HG02973 (cell line): Measurements from ENCODE around the gene ATOSA.

Experiments
- ATAC-seq: cut with Tn5 transposase; IDR thresholded peaks from one replicate; pipeline ENCODE4 v1.9.1; 2021; ENCODE audit warnings: moderate library complexity; ENCODE audit not compliant: unreplicated experiment

ATOSA gene

GRCh38 chr15:52652286-52652685 lies 26.9 kb downstream of the ATOSA start:
- ATAC-seq, result no peak

- ATAC-seq, result peak; percentile 77
These were observed 27.3 kb downstream of the ATOSA start for GRCh38 chr15:52651868-52652267.

GRCh38 chr15:52651114-52651513 lies 28.1 kb downstream of the ATOSA start:
- ATAC-seq, result no peak

- ATAC-seq, result no peak
These were observed 29.5 kb downstream of the ATOSA start for GRCh38 chr15:52649686-52650085.

GRCh38 chr15:52645916-52646315 lies 33.3 kb downstream of the ATOSA start:
- no peak for ATAC-seq

- no peak for ATAC-seq
These were observed 36.5 kb downstream of the ATOSA start for GRCh38 chr15:52642386-52643361.

- ATAC-seq, result no peak
These were observed 42.7 kb downstream of the ATOSA start for GRCh38 chr15:52636459-52636858.

- ATAC-seq, result no peak
These were observed 43.3 kb downstream of the ATOSA start for GRCh38 chr15:52635908-52636307.
